GM12801 (cell line): ENCODE results near the gene CACNG7.

ENCODE experiments used
- TF ChIP-seq, protein P1 (sequence below): IDR thresholded peaks from one replicate; pipeline ENCODE4 v1.5.1; 2011; ENCODE audit warnings: control low read depth; ENCODE audit not compliant: insufficient read length; ENCODE audit errors: extremely low read depth

Gene CACNG7

DNA sequence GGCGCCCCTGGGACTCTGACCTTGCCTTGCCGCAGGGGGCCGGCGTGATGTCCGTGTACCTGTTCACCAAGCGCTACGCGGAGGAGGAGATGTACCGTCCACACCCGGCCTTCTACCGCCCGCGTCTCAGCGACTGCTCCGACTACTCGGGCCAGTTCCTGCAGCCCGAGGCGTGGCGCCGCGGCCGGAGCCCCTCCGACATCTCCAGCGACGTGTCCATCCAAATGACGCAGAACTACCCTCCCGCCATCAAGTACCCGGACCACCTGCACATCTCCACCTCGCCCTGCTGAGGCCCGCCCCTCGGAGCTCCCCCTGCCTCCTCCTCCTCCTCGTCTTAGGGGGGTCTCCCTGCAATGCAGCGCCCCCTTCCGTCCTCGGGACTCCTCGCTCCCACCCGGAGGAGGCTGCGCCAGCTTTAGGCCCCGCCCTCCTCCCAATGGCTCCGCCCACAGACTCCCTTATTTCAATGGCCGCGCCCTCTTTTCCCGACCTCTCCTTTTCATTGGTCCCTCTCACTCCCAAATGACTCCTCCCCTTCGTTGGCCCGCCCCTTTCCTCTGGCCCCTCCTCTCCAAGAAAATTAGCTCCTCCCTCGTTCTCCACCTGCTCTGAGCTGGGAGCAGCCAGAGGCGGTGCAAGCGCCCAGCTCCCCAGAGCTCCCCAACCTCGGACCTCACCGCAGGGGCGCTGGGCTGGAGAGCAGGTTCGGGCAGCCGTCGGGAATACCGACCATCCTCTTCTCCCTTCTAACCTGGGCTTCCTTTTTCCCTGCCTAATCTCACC, 33.1 kb downstream of the CACNG7 start:
- TF ChIP-seq, protein P1, sequence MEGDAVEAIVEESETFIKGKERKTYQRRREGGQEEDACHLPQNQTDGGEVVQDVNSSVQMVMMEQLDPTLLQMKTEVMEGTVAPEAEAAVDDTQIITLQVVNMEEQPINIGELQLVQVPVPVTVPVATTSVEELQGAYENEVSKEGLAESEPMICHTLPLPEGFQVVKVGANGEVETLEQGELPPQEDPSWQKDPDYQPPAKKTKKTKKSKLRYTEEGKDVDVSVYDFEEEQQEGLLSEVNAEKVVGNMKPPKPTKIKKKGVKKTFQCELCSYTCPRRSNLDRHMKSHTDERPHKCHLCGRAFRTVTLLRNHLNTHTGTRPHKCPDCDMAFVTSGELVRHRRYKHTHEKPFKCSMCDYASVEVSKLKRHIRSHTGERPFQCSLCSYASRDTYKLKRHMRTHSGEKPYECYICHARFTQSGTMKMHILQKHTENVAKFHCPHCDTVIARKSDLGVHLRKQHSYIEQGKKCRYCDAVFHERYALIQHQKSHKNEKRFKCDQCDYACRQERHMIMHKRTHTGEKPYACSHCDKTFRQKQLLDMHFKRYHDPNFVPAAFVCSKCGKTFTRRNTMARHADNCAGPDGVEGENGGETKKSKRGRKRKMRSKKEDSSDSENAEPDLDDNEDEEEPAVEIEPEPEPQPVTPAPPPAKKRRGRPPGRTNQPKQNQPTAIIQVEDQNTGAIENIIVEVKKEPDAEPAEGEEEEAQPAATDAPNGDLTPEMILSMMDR = no peak

DNA sequence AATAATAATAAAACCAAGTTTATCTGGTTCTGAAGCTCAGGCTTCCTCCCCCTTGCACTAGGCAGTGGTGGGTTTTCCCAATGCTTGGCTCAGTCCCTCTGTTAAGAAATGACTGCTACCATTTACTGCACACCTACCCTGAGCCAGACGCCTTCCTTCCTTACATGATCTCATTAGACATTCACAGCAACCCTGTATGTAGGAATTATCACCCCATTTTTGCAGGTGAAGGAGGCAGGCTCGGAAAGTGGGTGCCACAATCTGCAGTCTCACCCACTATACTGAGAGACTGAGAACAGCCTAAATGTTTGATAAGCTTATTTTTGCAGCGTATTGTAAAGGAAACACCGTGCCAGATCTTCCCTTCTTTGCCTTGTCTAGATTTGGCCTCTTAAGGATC, 35.3 kb downstream of the CACNG7 start:
- TF ChIP-seq, protein P1 = no peak

DNA sequence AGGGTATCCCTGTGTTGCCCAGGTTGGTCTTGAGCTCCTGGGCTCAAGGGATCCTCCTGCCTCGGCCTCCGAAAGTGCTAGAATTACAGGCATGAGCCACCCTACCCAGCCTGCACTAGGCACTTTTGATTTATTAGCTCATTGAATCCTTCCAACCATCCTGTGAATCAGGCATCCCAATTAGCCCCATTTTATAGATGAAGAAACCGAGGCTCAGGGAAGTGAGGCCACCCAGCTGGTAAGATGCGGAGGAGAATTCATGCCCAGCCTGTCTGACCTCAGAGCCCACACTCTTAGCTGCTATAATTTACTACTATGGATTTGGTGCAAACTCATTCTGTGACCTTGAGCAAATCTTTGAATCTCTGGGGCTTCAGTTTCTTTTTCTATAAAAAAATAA, 35.9 kb downstream of the CACNG7 start:
- TF ChIP-seq, protein P1 = no peak

DNA sequence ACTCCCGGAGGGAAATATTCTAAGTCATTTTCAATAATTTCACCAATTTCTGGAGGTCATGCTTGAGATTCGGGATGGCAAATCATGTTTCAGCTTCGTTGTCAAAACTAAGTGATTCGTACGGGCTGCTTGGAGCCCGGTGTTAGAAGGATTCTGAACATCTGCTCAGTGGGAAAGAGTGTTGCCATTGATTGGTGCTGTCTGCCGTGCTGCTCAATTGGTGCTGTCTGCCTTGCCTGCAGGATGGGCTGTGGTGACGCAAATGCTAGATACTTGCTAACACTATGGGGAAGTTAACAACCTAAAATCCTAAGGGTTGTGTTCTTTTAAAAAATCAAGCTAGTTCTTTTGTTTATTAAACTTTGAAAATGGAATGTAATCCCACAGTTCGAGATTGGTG, 36.4 kb downstream of the CACNG7 start:
- TF ChIP-seq, protein P1 = no peak

DNA sequence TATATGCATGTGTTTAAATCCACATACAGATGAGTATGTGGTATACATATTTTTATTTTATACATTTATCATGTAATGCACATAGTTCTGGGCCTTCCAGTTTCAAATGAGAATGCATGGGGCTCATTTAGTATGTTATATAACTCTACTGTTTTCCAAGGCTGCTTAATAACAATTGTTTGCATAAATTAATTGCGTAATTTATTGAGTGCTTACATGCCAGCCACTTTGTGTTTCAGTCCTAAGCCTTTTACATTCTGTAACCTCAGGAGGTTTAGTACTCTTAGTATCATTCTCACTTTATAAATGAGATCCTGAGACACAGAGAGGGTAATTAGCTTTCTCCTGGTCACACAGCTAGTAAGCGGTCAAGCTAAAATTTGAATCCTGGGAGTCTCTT, 36.9 kb downstream of the CACNG7 start:
- TF ChIP-seq, protein P1 = no peak

DNA sequence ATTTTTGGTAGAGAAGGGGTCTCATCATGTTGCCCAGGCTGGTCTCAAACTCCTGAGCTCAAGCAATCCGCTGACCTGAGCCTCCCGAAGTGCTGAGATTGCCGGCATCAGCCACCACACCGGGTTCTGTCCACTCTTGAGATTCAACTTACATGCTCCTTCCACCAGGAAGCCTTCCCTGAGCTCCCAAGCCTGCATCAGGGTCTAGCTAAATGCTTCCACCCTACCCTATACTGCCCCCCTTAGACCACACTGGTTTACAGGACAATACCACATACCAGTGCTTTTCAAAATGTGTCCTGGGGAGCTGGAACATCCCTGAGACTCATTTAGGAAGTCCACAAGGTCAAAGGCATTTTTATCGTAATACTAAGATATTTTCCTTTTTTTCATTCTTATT, 38.5 kb downstream of the CACNG7 start:
- TF ChIP-seq, protein P1 = no peak

DNA sequence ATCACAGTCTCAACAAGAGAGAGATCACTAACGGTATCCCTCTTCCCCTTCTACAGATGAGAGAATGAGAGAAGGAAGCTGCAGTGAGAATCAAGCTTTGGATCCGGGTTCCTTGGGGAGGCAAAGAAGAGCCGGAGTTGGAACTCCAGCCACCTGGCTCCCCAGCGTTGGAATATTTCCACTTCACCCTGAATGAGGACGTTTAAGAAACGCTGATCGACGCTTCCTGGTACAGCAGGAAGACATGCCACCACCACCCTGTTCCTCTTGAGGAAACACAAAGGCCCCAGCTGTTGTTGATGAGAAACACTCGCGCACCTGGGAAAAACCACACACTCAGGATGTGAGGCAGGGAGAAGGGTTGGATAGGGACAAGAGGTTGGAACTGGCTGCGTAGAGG, 42.4 kb downstream of the CACNG7 start:
- TF ChIP-seq, protein P1 = no peak
